Neuronal stem cell (in vitro differentiated cells): Measurements from ENCODE around the gene EHMT1.

Source experiments
- DNase-seq: peaks from one replicate; pipeline ENCODE4 v3.0.0-alpha.2; 2013; ENCODE audit warnings: low spot score
- H2AFZ ChIP-seq: one replicate; pipeline ENCODE4 v1.6.1; 2013; ENCODE audit warnings: mild to moderate bottlenecking, low read length, inconsistent platforms
- H2AK5ac ChIP-seq: 2 replicates; pipeline ENCODE4 v1.6.1; 2013; ENCODE audit warnings: low read depth, mild to moderate bottlenecking, inconsistent platforms, low read length, moderate library complexity, mixed read lengths
- H2BK120ac ChIP-seq: 2 replicates; pipeline ENCODE4 v1.6.1; 2013; ENCODE audit warnings: low read depth, mild to moderate bottlenecking, inconsistent platforms, low read length, moderate library complexity, mixed read lengths
- H2BK12ac ChIP-seq: one replicate; pipeline ENCODE4 v1.6.1; 2013; ENCODE audit warnings: low read length, inconsistent platforms
- H2BK15ac ChIP-seq: 2 replicates; pipeline ENCODE4 v1.6.1; 2013; ENCODE audit warnings: mild to moderate bottlenecking, low read length, inconsistent platforms, mixed read lengths
- H2BK5ac ChIP-seq: one replicate; pipeline ENCODE4 v1.6.1; 2013; ENCODE audit warnings: inconsistent platforms, mild to moderate bottlenecking, low read length, moderate library complexity
- H3K14ac ChIP-seq: one replicate; pipeline ENCODE4 v1.6.1; 2013; ENCODE audit warnings: low read length, inconsistent platforms
- H3K18ac ChIP-seq: 2 replicates; pipeline ENCODE4 v1.6.1; 2013; ENCODE audit warnings: low read length, inconsistent platforms
- H3K23ac ChIP-seq: 2 replicates; pipeline ENCODE4 v1.6.1; 2013; ENCODE audit warnings: low read depth, mild to moderate bottlenecking, mixed read lengths, low read length, inconsistent platforms; ENCODE audit not compliant: poor library complexity
- H3K27ac ChIP-seq: replicated peaks from 3 replicates; pipeline ENCODE4 v1.5.1; 2013; ENCODE audit warnings: low read length, inconsistent platforms
- H3K27me3 ChIP-seq, 3 experiments: 2 replicates each; pipeline ENCODE4 v1.6.1; 2013; ENCODE audit warnings: low read length in 3 of 3, mild to moderate bottlenecking in 2 of 3, inconsistent platforms in 1 of 3, low read depth in 1 of 3, mixed read lengths in 1 of 3, moderate library complexity in 1 of 3; ENCODE audit not compliant: control insufficient read depth in 3 of 3, insufficient read depth in 3 of 3
- H3K36me3 ChIP-seq, 2 donors: replicated peaks in 1 of 2; 2 replicates each; pipeline ENCODE4 v1.6.1; 2013; ENCODE audit warnings: low read length in 2 of 2; ENCODE audit not compliant: control insufficient read depth in 2 of 2, insufficient read depth in 2 of 2
- H3K4ac ChIP-seq: 2 replicates; pipeline ENCODE4 v1.6.1; 2013; ENCODE audit warnings: inconsistent platforms, mild to moderate bottlenecking, low read length, moderate library complexity
- H3K4me1 ChIP-seq, 2 donors: 1 replicate in 1 of 2; 2 replicates in 1 of 2; pipeline ENCODE4 v1.6.1; 2013; ENCODE audit warnings: low read length in 2 of 2, low read depth in 1 of 2; ENCODE audit not compliant: control insufficient read depth in 2 of 2, insufficient read depth in 1 of 2
- H3K4me2 ChIP-seq: one replicate; pipeline ENCODE4 v1.6.1; 2013; ENCODE audit warnings: mild to moderate bottlenecking, low read length, inconsistent platforms; ENCODE audit not compliant: insufficient read depth, poor library complexity, severe bottlenecking
- H3K4me3 ChIP-seq, 2 donors: 2 replicates each; pipeline ENCODE4 v1.5.1; 2013; ENCODE audit warnings: low read length in 2 of 2, mild to moderate bottlenecking in 2 of 2, inconsistent platforms in 1 of 2, moderate library complexity in 1 of 2
- H3K79me1 ChIP-seq: one replicate; pipeline ENCODE4 v1.6.1; 2013; ENCODE audit warnings: low read depth, mild to moderate bottlenecking, inconsistent platforms, low read length, moderate library complexity
- H3K9ac ChIP-seq: one replicate; pipeline ENCODE4 v1.6.1; 2013; ENCODE audit warnings: mild to moderate bottlenecking, low read depth, low read length, inconsistent platforms; ENCODE audit not compliant: poor library complexity
- H3K9me3 ChIP-seq, 2 donors: replicated peaks in 1 of 2; 2 replicates each; pipeline versions ENCODE3 to v1.6.1; 2013; ENCODE audit warnings: low read length in 2 of 2, mild to moderate bottlenecking in 2 of 2, inconsistent platforms in 1 of 2, low read depth in 1 of 2, mixed read lengths in 1 of 2, moderate library complexity in 1 of 2; ENCODE audit not compliant: control insufficient read depth in 2 of 2, insufficient read depth in 1 of 2
- H4K8ac ChIP-seq: one replicate; pipeline ENCODE4 v1.6.1; 2013; ENCODE audit warnings: low read depth, mild to moderate bottlenecking, inconsistent platforms, low read length, moderate library complexity
- H4K91ac ChIP-seq: one replicate; pipeline ENCODE4 v1.6.1; 2013; ENCODE audit warnings: low read length, low read depth, mild to moderate bottlenecking, inconsistent platforms; ENCODE audit not compliant: poor library complexity
- WGBS, 2 donors: extraction: QIAGEN DNeasy Blood & Tissue Kit; methylation state at CpG; one replicate each; pipeline ENCODE4 v1.1.7; 2013; ENCODE audit warnings: missing lambda C conversion rate in 2 of 2, mixed read lengths in 1 of 2; ENCODE audit not compliant: insufficient read length in 2 of 2, insufficient replicate concordance in 1 of 2; ENCODE audit errors: extremely low coverage in 2 of 2; 5-methylcytosine and 5-hydroxymethylcytosine counted together

The EHMT1 gene

DNA sequence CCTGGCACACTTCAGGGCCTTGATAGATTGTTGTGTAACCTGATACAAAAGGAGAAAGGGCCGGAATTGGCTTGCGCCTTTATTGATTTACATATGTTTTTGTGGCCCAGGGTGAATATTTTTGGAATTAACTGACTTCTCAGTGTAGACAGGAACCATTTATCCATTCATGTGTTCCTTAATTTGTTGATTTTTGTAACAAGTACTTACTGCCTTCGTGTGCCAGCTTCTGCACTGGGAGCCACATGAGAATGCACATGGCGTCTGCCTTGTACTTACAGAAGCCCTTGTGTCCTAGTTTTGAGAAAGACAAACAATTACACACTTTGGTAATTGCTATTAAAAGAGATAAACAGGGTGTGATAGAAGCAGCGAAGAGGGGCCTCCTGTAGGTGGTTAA is 26.4 kb downstream of the EHMT1 start:
- no CpG with 5 or more reads among the region's 5 CpGs for WGBS, 2 donors
- no peak overlapping the region for H2BK120ac ChIP-seq

DNA sequence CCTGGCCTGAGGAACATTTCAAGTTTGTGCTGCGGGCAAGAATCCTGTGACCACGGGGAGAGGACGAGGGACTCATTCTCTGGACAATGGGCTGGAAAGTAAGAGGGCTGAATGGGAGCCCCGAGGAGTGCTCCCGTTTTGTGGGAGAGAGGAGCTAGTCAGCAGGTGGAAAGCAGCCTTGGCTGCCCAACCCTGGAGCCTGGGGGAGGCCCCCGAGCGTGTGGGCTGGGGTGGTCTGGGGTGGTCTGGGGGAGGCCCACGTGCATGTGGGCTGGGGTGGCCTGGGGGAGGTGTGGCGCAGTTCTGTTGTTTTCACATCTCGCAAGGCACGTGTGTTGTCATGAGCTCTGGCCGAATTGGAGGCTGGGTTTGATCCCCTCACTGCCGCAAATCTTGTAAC is 27.5 kb downstream of the EHMT1 start:
- no peak for DNase-seq
- Histone ChIP-seq H2BK12ac (no peak overlapping the region), H3K36me3 (peaks cover 11 to 77% of the 10 kb centered on the region in 2 donors), H2BK5ac (no peak overlapping the region), H2AK5ac (no peak overlapping the region), H3K9me3 (no peaks in the 10 kb centered on the region), H3K27me3 (no peaks in the 10 kb centered on the region), H4K91ac (no peak overlapping the region), H2BK15ac (no peak overlapping the region), H3K14ac (no peak overlapping the region), H2BK120ac (no peak overlapping the region), H2AFZ (no peak overlapping the region), H3K18ac (no peak overlapping the region), H4K8ac (no peak overlapping the region), H3K4ac (no peak overlapping the region), H3K4me3 (no peak overlapping the region), H3K9ac (no peak overlapping the region), H3K23ac (no peak overlapping the region), H3K79me1 (peaks cover 12% of the 10 kb centered on the region), H3K27ac (no peak overlapping the region), H3K4me2 (no peak overlapping the region), H3K4me1 (peaks cover 0 to 1% of the 10 kb centered on the region in 2 donors)
- no CpG with 5 or more reads among the region's 13 CpGs for WGBS, 2 donors

More for the DNA sequence above, 26.4 kb downstream of the EHMT1 start:
- H3K9ac ChIP-seq = no peak overlapping the region
- peaks cover 9 to 77% of the 10 kb centered on the region in 2 donors for H3K36me3 ChIP-seq
- peaks cover 12% of the 10 kb centered on the region for H3K79me1 ChIP-seq
- no peak overlapping the region for H3K4me3 ChIP-seq
- no peak overlapping the region for H3K27ac ChIP-seq
- no peak overlapping the region for H3K4ac ChIP-seq
- H2BK15ac ChIP-seq = no peak overlapping the region
- no peaks in the 10 kb centered on the region for H3K27me3 ChIP-seq
- H2BK12ac ChIP-seq = no peak overlapping the region
- no peak overlapping the region for H3K14ac ChIP-seq
- H3K18ac ChIP-seq = no peak overlapping the region
- H4K8ac ChIP-seq = no peak overlapping the region
- no peak overlapping the region for H4K91ac ChIP-seq
- no peak overlapping the region for H2AK5ac ChIP-seq
- H3K4me1 ChIP-seq = peaks cover 0 to 1% of the 10 kb centered on the region in 2 donors
- H3K23ac ChIP-seq = no peak overlapping the region
- no peaks in the 10 kb centered on the region for H3K9me3 ChIP-seq
- no peak for DNase-seq
- no peak overlapping the region for H2BK5ac ChIP-seq
- H3K4me2 ChIP-seq = no peak overlapping the region
- H2AFZ ChIP-seq = no peak overlapping the region

DNA sequence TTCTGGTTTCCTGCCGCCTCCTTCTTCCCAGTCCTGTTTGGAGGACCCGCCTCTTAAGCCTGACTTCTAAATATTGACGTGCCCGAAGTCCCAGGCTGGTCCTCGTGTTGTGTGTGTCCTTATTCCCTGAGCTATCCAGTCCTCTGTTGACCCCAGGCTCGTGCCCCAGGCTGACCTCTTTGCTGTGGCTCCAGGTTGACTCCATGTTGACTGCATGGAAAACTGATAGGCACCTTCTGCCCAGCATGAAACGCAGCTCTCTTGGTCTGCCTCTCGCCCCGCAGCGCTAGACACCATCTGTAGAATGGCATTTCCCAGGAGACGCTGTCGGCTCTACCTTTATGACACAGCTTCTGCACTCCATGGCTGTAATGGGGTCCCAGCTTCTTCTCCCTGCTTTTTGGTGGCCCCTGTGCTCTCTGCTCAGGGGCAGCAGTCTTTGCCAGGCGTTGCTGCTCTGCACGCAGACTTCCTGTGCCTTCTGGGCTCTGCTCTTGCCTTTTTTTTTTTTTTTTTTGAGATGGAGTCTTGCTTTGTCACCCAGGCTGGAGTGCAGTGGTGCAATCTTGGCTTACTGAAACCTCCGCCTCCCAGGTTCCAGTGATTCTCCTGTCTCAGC is 28.4 kb downstream of the EHMT1 start:
- no peak overlapping the region for H2BK5ac ChIP-seq
- H3K4me1 ChIP-seq = peaks cover 0 to 1% of the 10 kb centered on the region in 2 donors
- H2AK5ac ChIP-seq = no peak overlapping the region
- no peak overlapping the region for H3K18ac ChIP-seq
- peaks cover 11% of the 10 kb centered on the region for H3K79me1 ChIP-seq
- no peaks in the 10 kb centered on the region for H3K9me3 ChIP-seq
- H3K27ac ChIP-seq = no peak overlapping the region
- no peak overlapping the region for H2AFZ ChIP-seq
- H3K36me3 ChIP-seq = peaks cover 8 to 78% of the 10 kb centered on the region in 2 donors
- H2BK12ac ChIP-seq = no peak overlapping the region
- no peak overlapping the region for H2BK15ac ChIP-seq
- H3K4me3 ChIP-seq = no peak overlapping the region
- no peak overlapping the region for H3K9ac ChIP-seq
- no peak overlapping the region for H4K8ac ChIP-seq
- H3K4me2 ChIP-seq = no peak overlapping the region
- H3K4ac ChIP-seq = no peak overlapping the region
- H2BK120ac ChIP-seq = no peak overlapping the region
- H3K27me3 ChIP-seq = no peaks in the 10 kb centered on the region
- no CpG with 5 or more reads among the region's 15 CpGs for WGBS, 2 donors
- peak overlapping the region; percentile 38 for H3K14ac ChIP-seq
- H4K91ac ChIP-seq = no peak overlapping the region
- no peak for DNase-seq
- no peak overlapping the region for H3K23ac ChIP-seq

DNA sequence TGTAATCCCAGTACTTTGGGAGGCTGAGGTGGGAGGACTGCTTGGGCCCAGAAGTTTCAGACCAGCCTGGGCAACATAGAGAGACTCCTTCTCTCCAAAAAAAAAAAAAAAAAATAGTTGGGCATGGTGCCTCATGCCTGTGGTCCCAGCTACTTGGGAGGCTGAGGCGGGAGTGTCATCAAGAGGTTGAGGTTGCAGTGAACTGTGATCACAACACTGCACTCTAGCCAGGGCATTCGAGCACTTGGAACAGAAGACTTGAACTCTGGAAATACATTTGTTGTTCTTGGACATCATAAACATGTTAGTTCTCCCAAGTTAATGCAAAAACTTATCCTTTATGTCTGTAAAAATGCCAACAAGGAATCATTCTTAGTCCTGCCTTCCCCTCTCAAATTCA is 29.6 kb downstream of the EHMT1 start:
- H3K4me3 ChIP-seq = peak overlapping the region in 1 of 2 donors; percentile 48
- no CpG with 5 or more reads among the region's 2 CpGs for WGBS, 2 donors
- no peak overlapping the region for H3K18ac ChIP-seq
- H2BK12ac ChIP-seq = no peak overlapping the region
- H3K14ac ChIP-seq = no peak overlapping the region
- H2BK5ac ChIP-seq = no peak overlapping the region
- no peaks in the 10 kb centered on the region for H3K27me3 ChIP-seq
- H3K4me2 ChIP-seq = no peak overlapping the region
- H3K4ac ChIP-seq = no peak overlapping the region
- H3K23ac ChIP-seq = no peak overlapping the region
- no peaks in the 10 kb centered on the region for H3K9me3 ChIP-seq
- H2AFZ ChIP-seq = no peak overlapping the region
- H2BK15ac ChIP-seq = no peak overlapping the region
- H3K27ac ChIP-seq = no peak overlapping the region
- H3K4me1 ChIP-seq = peaks cover 0 to 1% of the 10 kb centered on the region in 2 donors
- H2BK120ac ChIP-seq = no peak overlapping the region
- peaks cover 8 to 75% of the 10 kb centered on the region in 2 donors for H3K36me3 ChIP-seq
- H4K91ac ChIP-seq = no peak overlapping the region
- DNase-seq = no peak
- peaks cover 12% of the 10 kb centered on the region for H3K79me1 ChIP-seq
- H2AK5ac ChIP-seq = no peak overlapping the region
- H4K8ac ChIP-seq = no peak overlapping the region
- no peak overlapping the region for H3K9ac ChIP-seq
